CD4-positive, alpha-beta memory T cell (primary cell): Measurements from ENCODE around the gene KRT32. TPM values are rescaled to one million over a fixed set of nuclear protein-coding genes. Genes with fewer than 3 reads are reported as not detected.
A peak's percentile ranks its signal among the peaks of the same experiment; 100 is the strongest.

Experiments used
- CTCF ChIA-PET: fragments of 350-600 bp; sonication (Branson Sonifier 250); formaldehyde crosslinking; loops from one replicate; lab custom pipeline; 2021; ENCODE audit warnings: inconsistent platforms; ENCODE audit not compliant: partially characterized antibody; lab: Charles Lee
- POLR2A ChIA-PET: fragments of 350-600 bp; sonication (Branson Sonifier 250); formaldehyde crosslinking; loops from one replicate; lab custom pipeline; 2021; ENCODE audit not compliant: partially characterized antibody; lab: Charles Lee
- DNase-seq, 5 donors: peaks; one replicate each; pipeline versions ENCODE4 v3.0.0 to v3.0.0-alpha.2; 2020 to 2022; ENCODE audit warnings: mixed read lengths in 1 of 5
- H3K27ac ChIP-seq: one replicate; pipeline ENCODE4 v1.7.0; 2013; ENCODE audit warnings: low read depth, low read length
- H3K27me3 ChIP-seq: 2 replicates; pipeline ENCODE4 v1.7.0; 2013; ENCODE audit warnings: mild to moderate bottlenecking, low read length, moderate library complexity; ENCODE audit not compliant: insufficient read depth
- H3K36me3 ChIP-seq: 2 replicates; pipeline ENCODE4 v1.7.0; 2013; ENCODE audit warnings: mild to moderate bottlenecking, low read length, moderate library complexity; ENCODE audit not compliant: insufficient read depth
- H3K4me1 ChIP-seq: 2 replicates; pipeline ENCODE4 v1.7.0; 2013; ENCODE audit warnings: mild to moderate bottlenecking, low read length, moderate library complexity; ENCODE audit not compliant: insufficient read depth
- H3K4me3 ChIP-seq, 2 donors: one replicate each; pipeline ENCODE4 v1.7.0; 2013; ENCODE audit warnings: low read length in 2 of 2, mild to moderate bottlenecking in 1 of 2
- H3K9me3 ChIP-seq, 2 donors: one replicate each; pipeline ENCODE4 v1.7.0; 2013; ENCODE audit warnings: low read length in 2 of 2, control low read depth in 1 of 2; ENCODE audit not compliant: control insufficient read depth in 1 of 2
- H3K27ac Mint-ChIP-seq, 7 donors: one replicate each; pipeline ENCODE4 v1.8.0; 2020 to 2021; ENCODE audit warnings: mixed read lengths in 7 of 7, mild to moderate bottlenecking in 6 of 7, inconsistent platforms in 3 of 7, moderate library complexity in 3 of 7
- H3K27me3 Mint-ChIP-seq, 2 donors: one replicate each; pipeline ENCODE4 v1.8.0; 2020 to 2021; ENCODE audit warnings: mixed read lengths in 2 of 2
- H3K36me3 Mint-ChIP-seq, 2 donors: one replicate each; pipeline ENCODE4 v1.8.0; 2020 to 2021; ENCODE audit warnings: mixed read lengths in 2 of 2, inconsistent platforms in 1 of 2, mild to moderate bottlenecking in 1 of 2
- H3K4me1 Mint-ChIP-seq, 4 donors: one replicate each; pipeline ENCODE4 v1.8.0; 2020 to 2021; ENCODE audit warnings: mixed read lengths in 4 of 4, mild to moderate bottlenecking in 1 of 4
- H3K4me3 Mint-ChIP-seq, 8 donors: one replicate each; pipeline ENCODE4 v1.8.0; 2020 to 2021; ENCODE audit warnings: mixed read lengths in 8 of 8, mild to moderate bottlenecking in 7 of 8, moderate library complexity in 6 of 8, inconsistent platforms in 3 of 8
- H3K9me3 Mint-ChIP-seq, 8 donors: one replicate each; pipeline ENCODE4 v1.8.0; 2020 to 2021; ENCODE audit warnings: mixed read lengths in 8 of 8, mild to moderate bottlenecking in 5 of 8, inconsistent platforms in 3 of 8, moderate library complexity in 1 of 8
- intact Hi-C: fragments of 100-400 bp; cut with micrococcal nuclease; formaldehyde crosslinking; loops from one replicate; pipeline ENCODE4 v1.15.1; 2023
- polyA plus RNA-seq, 2 donors: library from polyadenylated mRNA; unstranded; fragments of 300-500 nt; fragmentation: Illumina TruSeq; gene quantifications; one replicate each; pipeline ENCODE4 v1.2.3, GENCODE V29; 2021
- total RNA-seq, 2 experiments: library from RNA; stranded (reverse); gene quantifications; one replicate each; pipeline ENCODE4 v1.2.3, GENCODE V29; 2021

The KRT32 gene
- total and polyA plus RNA-seq, 4 experiments from 2014 or later: not detected

- Mint-ChIP-seq H3K36me3 (no peaks in the 10 kb centered on the region), H3K4me1 (peaks cover 0 to 4% (median 2%) of the 10 kb centered on the region in 4 donors), H3K9me3 (peaks cover 0 to 5% (median 0%) of the 10 kb centered on the region in 8 donors), H3K27ac (peak overlapping the region in 1 of 7 donors; percentile 54), H3K4me3 (no peak overlapping the region), H3K27me3 (peaks cover 5% of the 10 kb centered on the region in 2 donors)
- no peak for DNase-seq
- ChIA-PET CTCF (no interaction called here), POLR2A (no interaction called here)
- H3K36me3 ChIP-seq: no peaks in the 10 kb centered on the region
- intact Hi-C loops: no loop called here
- no peaks in the 10 kb centered on the region for H3K4me1 ChIP-seq
- no peaks in the 10 kb centered on the region for H3K27me3 ChIP-seq
- H3K27ac ChIP-seq: no peak overlapping the region
- no peaks in the 10 kb centered on the region for H3K9me3 ChIP-seq
- H3K4me3 ChIP-seq: no peak overlapping the region
Observed at GRCh38 chr17:41442739-41443138, 24.4 kb downstream of the KRT32 start.

- DNase-seq: no peak
- no peaks in the 10 kb centered on the region for H3K27me3 ChIP-seq
- no peaks in the 10 kb centered on the region for H3K4me1 ChIP-seq
- no peaks in the 10 kb centered on the region for H3K9me3 ChIP-seq
- CTCF ChIA-PET: no interaction called here
- H3K27ac ChIP-seq: no peak within 1 kb of the TSS
- H3K4me3 ChIP-seq: no peak within 1 kb of the TSS
- Mint-ChIP-seq H3K27ac (no peak within 1 kb of the TSS), H3K9me3 (peaks cover 0 to 5% (median 0%) of the 10 kb centered on the region in 8 donors), H3K27me3 (peaks cover 4 to 6% of the 10 kb centered on the region in 2 donors), H3K4me1 (peaks cover 0 to 4% (median 1%) of the 10 kb centered on the region in 4 donors), H3K4me3 (no peak within 1 kb of the TSS), H3K36me3 (no peaks in the 10 kb centered on the region)
- H3K36me3 ChIP-seq: no peaks in the 10 kb centered on the region
- POLR2A ChIA-PET: no interaction called here
- intact Hi-C loops: no loop called here
Observed at GRCh38 chr17:41440531-41441033, 26.6 kb downstream of the KRT32 start, which contains the start of gene KRT38. TSS of gene KRT38 (minus strand) at chr17:41440983. CDS start at chr17:41440921, 62 bp downstream.

- no peak overlapping the region for H3K4me3 ChIP-seq
- POLR2A ChIA-PET: no interaction called here
- H3K4me1 ChIP-seq: no peaks in the 10 kb centered on the region
- Mint-ChIP-seq H3K27ac (no peak overlapping the region), H3K27me3 (peaks cover 3 to 6% of the 10 kb centered on the region in 2 donors), H3K36me3 (no peaks in the 10 kb centered on the region), H3K4me1 (peaks cover 0 to 8% (median 1%) of the 10 kb centered on the region in 4 donors), H3K9me3 (peaks cover 0 to 5% (median 0%) of the 10 kb centered on the region in 8 donors), H3K4me3 (no peak overlapping the region)
- H3K9me3 ChIP-seq: no peaks in the 10 kb centered on the region
- intact Hi-C loops: no loop called here
- H3K27ac ChIP-seq: no peak overlapping the region
- no peaks in the 10 kb centered on the region for H3K36me3 ChIP-seq
- no peak for DNase-seq
- CTCF ChIA-PET: interaction anchor here (1.4 kb wide), 1 partner anchor 119 kb away, joined by 3 read pairs; no protein-coding TSS in a partner anchor
- no peaks in the 10 kb centered on the region for H3K27me3 ChIP-seq
Observed at GRCh38 chr17:41439375-41439774, 27.8 kb downstream of the KRT32 start.

GRCh38 chr17:41437769-41438168 lies 29.4 kb downstream of the KRT32 start:
- Mint-ChIP-seq H3K4me1 (peaks cover 0 to 9% (median under 1%) of the 10 kb centered on the region in 4 donors), H3K27me3 (peaks cover 2 to 4% of the 10 kb centered on the region in 2 donors), H3K36me3 (no peaks in the 10 kb centered on the region), H3K27ac (no peak overlapping the region), H3K9me3 (peaks cover 0 to 5% (median 0%) of the 10 kb centered on the region in 8 donors), H3K4me3 (no peak overlapping the region)
- H3K4me3 ChIP-seq: no peak overlapping the region
- POLR2A ChIA-PET: no interaction called here
- intact Hi-C loops: no loop called here
- H3K36me3 ChIP-seq: no peaks in the 10 kb centered on the region
- CTCF ChIA-PET: no interaction called here
- no peaks in the 10 kb centered on the region for H3K4me1 ChIP-seq
- DNase-seq: no peak
- H3K9me3 ChIP-seq: no peaks in the 10 kb centered on the region
- H3K27ac ChIP-seq: no peak overlapping the region
- no peaks in the 10 kb centered on the region for H3K27me3 ChIP-seq

- H3K9me3 Mint-ChIP-seq: peaks cover 0 to 5% (median 0%) of the 10 kb centered on the region in 8 donors
- no peaks in the 10 kb centered on the region for H3K36me3 Mint-ChIP-seq
- peak overlapping the region in 1 of 7 donors; percentile 76 for H3K27ac Mint-ChIP-seq
- Histone ChIP-seq H3K27me3 (no peaks in the 10 kb centered on the region), H3K36me3 (no peaks in the 10 kb centered on the region), H3K27ac (no peak overlapping the region), H3K4me1 (no peaks in the 10 kb centered on the region), H3K9me3 (no peaks in the 10 kb centered on the region), H3K4me3 (no peak overlapping the region)
- no peak overlapping the region for H3K4me3 Mint-ChIP-seq
- H3K27me3 Mint-ChIP-seq: peaks cover 2 to 4% of the 10 kb centered on the region in 2 donors
- intact Hi-C loops: no loop called here
- DNase-seq: no peak
- H3K4me1 Mint-ChIP-seq: peaks cover 0 to 9% (median under 1%) of the 10 kb centered on the region in 4 donors
- CTCF ChIA-PET: no interaction called here
- POLR2A ChIA-PET: no interaction called here
Observed at GRCh38 chr17:41437254-41437653, 29.9 kb downstream of the KRT32 start.

GRCh38 chr17:41434415-41434814 lies 32.8 kb downstream of the KRT32 start:
- Mint-ChIP-seq H3K27me3 (peaks cover 3 to 7% of the 10 kb centered on the region in 2 donors), H3K27ac (no peak overlapping the region), H3K4me1 (peaks cover 0 to 8% (median under 1%) of the 10 kb centered on the region in 4 donors), H3K9me3 (no peaks in the 10 kb centered on the region), H3K36me3 (no peaks in the 10 kb centered on the region), H3K4me3 (no peak overlapping the region)
- ChIA-PET POLR2A (no interaction called here), CTCF (interaction anchor here (0.6 kb wide), 1 partner anchor 228 kb away, joined by 3 read pairs; no protein-coding TSS in a partner anchor)
- H3K27ac ChIP-seq: no peak overlapping the region
- DNase-seq: no peak
- H3K27me3 ChIP-seq: no peaks in the 10 kb centered on the region
- H3K9me3 ChIP-seq: no peaks in the 10 kb centered on the region
- H3K36me3 ChIP-seq: no peaks in the 10 kb centered on the region
- H3K4me1 ChIP-seq: no peaks in the 10 kb centered on the region
- no peak overlapping the region for H3K4me3 ChIP-seq
- intact Hi-C loops: no loop called here

GRCh38 chr17:41434005-41434404 lies 33.2 kb downstream of the KRT32 start:
- POLR2A ChIA-PET: no interaction called here

More at GRCh38 chr17:41434005-41434404, 33.2 kb downstream of the KRT32 start:
- Mint-ChIP-seq H3K36me3 (no peaks in the 10 kb centered on the region), H3K4me1 (peaks cover 0 to 5% (median under 1%) of the 10 kb centered on the region in 4 donors), H3K9me3 (no peaks in the 10 kb centered on the region), H3K27ac (no peak overlapping the region), H3K4me3 (no peak overlapping the region), H3K27me3 (peaks cover 1 to 7% of the 10 kb centered on the region in 2 donors)
- intact Hi-C loops: no loop called here
- Histone ChIP-seq H3K9me3 (no peaks in the 10 kb centered on the region), H3K4me1 (no peaks in the 10 kb centered on the region), H3K27ac (no peak overlapping the region), H3K27me3 (no peaks in the 10 kb centered on the region), H3K4me3 (no peak overlapping the region), H3K36me3 (no peaks in the 10 kb centered on the region)
- CTCF ChIA-PET: interaction anchor here (0.6 kb wide), 1 partner anchor 229 kb away, joined by 3 read pairs; no protein-coding TSS in a partner anchor
- no peak for DNase-seq
